Uterus (tissue), 4 donors: ENCODE results near the gene CLEC11A. TPM values are rescaled to one million over a fixed set of nuclear protein-coding genes. Genes with fewer than 3 reads are reported as not detected.

Experiments
- DNase-seq, 2 donors: peaks; one replicate each; pipeline ENCODE4 v3.0.0-alpha.2; 2019 to 2020
- H3K27ac ChIP-seq, 2 donors: fragments of 200-600 bp; sonication (generic); 1 replicate in 1 of 2; 2 replicates in 1 of 2; pipeline ENCODE4 v1.5.1; 2016 to 2018
- H3K27me3 ChIP-seq, 2 donors: fragments of 200-600 bp; sonication (generic); one replicate each; pipeline ENCODE4 v1.5.1; 2018 to 2019; ENCODE audit warnings: control low read depth in 1 of 2
- H3K36me3 ChIP-seq, 2 donors: fragments of 200-600 bp; sonication (generic); one replicate each; pipeline ENCODE4 v1.5.1; 2019; ENCODE audit warnings: control low read depth in 1 of 2
- H3K4me1 ChIP-seq, 2 donors: fragments of 200-600 bp; sonication (generic); one replicate each; pipeline ENCODE4 v1.5.1; 2018 to 2019; ENCODE audit warnings: control low read depth in 1 of 2
- H3K4me3 ChIP-seq, 2 donors: fragments of 200-600 bp; sonication (generic); 1 replicate in 1 of 2; 2 replicates in 1 of 2; pipeline ENCODE4 v1.5.1; 2018 to 2019; ENCODE audit warnings: mild to moderate bottlenecking in 1 of 2
- H3K9me3 ChIP-seq, 2 donors: fragments of 200-600 bp; sonication (generic); one replicate each; pipeline ENCODE4 v1.5.1; 2019; ENCODE audit warnings: control low read depth in 1 of 2
- CTCF ChIP-seq, 4 experiments: fragments of 200-600 bp in 2 of 4; fragments of 450-650 bp in 2 of 4; sonication (generic) in 2 of 4; IDR thresholded peaks; one replicate each; pipeline ENCODE4 v1.5.1; 2016 to 2019; ENCODE audit warnings: antibody characterized with exemption in 4 of 4, mild to moderate bottlenecking in 2 of 4, moderate library complexity in 1 of 4
- POLR2A ChIP-seq, 2 donors: fragments of 450-650 bp; IDR thresholded peaks; one replicate each; pipeline ENCODE4 v1.6.1; 2016; ENCODE audit warnings: antibody characterized with exemption in 2 of 2, mild to moderate bottlenecking in 1 of 2, moderate library complexity in 1 of 2
- intact Hi-C: fragments of 100-400 bp; cut with DNase I; formaldehyde crosslinking; loops from one replicate; pipeline ENCODE4 v1.15.1; 2023; ENCODE audit warnings: low total_unique reads
- total RNA-seq, 4 donors: library from RNA; depleted of rRNA in 3 of 4; stranded (reverse); fragments of >200 nt in 3 of 4; gene quantifications; one replicate each; pipeline versions ENCODE4 v1.1.0 to v1.2.4, GENCODE V29; 2014 to 2023
- donor health status: DM: yes; HTN: yes; CAD: no.

The CLEC11A gene
- total RNA-seq, 4 donors from 2014 or later = 1.5 to 105 (median 10.9) TPM

GRCh38 chr19:50706387-50706786, 16.8 kb upstream of the CLEC11A start:
- intact Hi-C loops = no loop called here
- Histone ChIP-seq H3K4me3 (no peak overlapping the region), H3K27ac (no peak overlapping the region), H3K36me3 (no peaks in the 10 kb centered on the region), H3K27me3 (no peaks in the 10 kb centered on the region), H3K4me1 (no peaks in the 10 kb centered on the region), H3K9me3 (no peaks in the 10 kb centered on the region)
- no peak for DNase-seq
- no peak for TF ChIP-seq POLR2A (IDR thresholded peaks at IDR 0.05)
- no peak for TF ChIP-seq CTCF (IDR thresholded peaks at IDR 0.05)

GRCh38 chr19:50708179-50708879, 14.8 kb upstream of the CLEC11A start:
- H3K4me3 ChIP-seq = no peak overlapping the region
- intact Hi-C loops = no loop called here
- no peak for TF ChIP-seq CTCF (IDR thresholded peaks at IDR 0.05)
- TF ChIP-seq POLR2A (IDR thresholded peaks at IDR 0.05) = no peak
- no peak for DNase-seq
- no peaks in the 10 kb centered on the region for H3K9me3 ChIP-seq
- H3K27ac ChIP-seq = no peak overlapping the region
- H3K27me3 ChIP-seq = no peaks in the 10 kb centered on the region
- no peaks in the 10 kb centered on the region for H3K4me1 ChIP-seq
- H3K36me3 ChIP-seq = no peaks in the 10 kb centered on the region

- intact Hi-C loops = no loop called here
- H3K27me3 ChIP-seq = no peaks in the 10 kb centered on the region
- TF ChIP-seq CTCF (IDR thresholded peaks at IDR 0.05) (no peak), POLR2A (IDR thresholded peaks at IDR 0.05) (no peak)
- H3K36me3 ChIP-seq = no peaks in the 10 kb centered on the region
- no peaks in the 10 kb centered on the region for H3K4me1 ChIP-seq
- no peak for DNase-seq
- no peaks in the 10 kb centered on the region for H3K9me3 ChIP-seq
- no peak overlapping the region for H3K27ac ChIP-seq
- H3K4me3 ChIP-seq = no peak overlapping the region
Observed at GRCh38 chr19:50710094-50710493, 13.1 kb upstream of the CLEC11A start.

- no peak for TF ChIP-seq CTCF (IDR thresholded peaks at IDR 0.05)
- no peak for TF ChIP-seq POLR2A (IDR thresholded peaks at IDR 0.05)
- H3K4me1 ChIP-seq = no peaks in the 10 kb centered on the region
- no peaks in the 10 kb centered on the region for H3K9me3 ChIP-seq
- H3K36me3 ChIP-seq = no peaks in the 10 kb centered on the region
- intact Hi-C loops = no loop called here
- no peak overlapping the region for H3K4me3 ChIP-seq
- H3K27ac ChIP-seq = no peak overlapping the region
- no peaks in the 10 kb centered on the region for H3K27me3 ChIP-seq
- no peak for DNase-seq
Observed at GRCh38 chr19:50710612-50711011, 12.6 kb upstream of the CLEC11A start.

- TF ChIP-seq POLR2A (IDR thresholded peaks at IDR 0.05) (no peak), CTCF (IDR thresholded peaks at IDR 0.05) (no peak)
- Histone ChIP-seq H3K9me3 (no peaks in the 10 kb centered on the region), H3K4me3 (no peak overlapping the region), H3K27ac (no peak overlapping the region), H3K27me3 (no peaks in the 10 kb centered on the region), H3K36me3 (no peaks in the 10 kb centered on the region), H3K4me1 (no peaks in the 10 kb centered on the region)
- intact Hi-C loops = no loop called here
- no peak for DNase-seq
Observed at GRCh38 chr19:50711196-50711595, 12.0 kb upstream of the CLEC11A start.
